Keratinocyte (primary cell): ENCODE results near the gene OR56A3.

ENCODE experiments used
- CTCF ChIP-seq, 3 experiments: IDR thresholded peaks in 1 of 3; conservative IDR thresholded peaks in 1 of 3; optimal IDR thresholded peaks in 1 of 3; 2 replicates in 2 of 3; 3 replicates in 1 of 3; pipeline versions ENCODE3 to v1.5.1; 2011; ENCODE audit warnings: low read length in 3 of 3, mild to moderate bottlenecking in 3 of 3, moderate library complexity in 2 of 3, control low read depth in 1 of 3, inconsistent platforms in 1 of 3; ENCODE audit not compliant: insufficient read depth in 2 of 3; ENCODE audit errors: extremely low read depth in 1 of 3
- EZH2 ChIP-seq: IDR thresholded peaks from one replicate; pipeline ENCODE4 v1.6.1; 2012; ENCODE audit warnings: inconsistent platforms, mild to moderate bottlenecking, low read length, moderate library complexity

DNA sequence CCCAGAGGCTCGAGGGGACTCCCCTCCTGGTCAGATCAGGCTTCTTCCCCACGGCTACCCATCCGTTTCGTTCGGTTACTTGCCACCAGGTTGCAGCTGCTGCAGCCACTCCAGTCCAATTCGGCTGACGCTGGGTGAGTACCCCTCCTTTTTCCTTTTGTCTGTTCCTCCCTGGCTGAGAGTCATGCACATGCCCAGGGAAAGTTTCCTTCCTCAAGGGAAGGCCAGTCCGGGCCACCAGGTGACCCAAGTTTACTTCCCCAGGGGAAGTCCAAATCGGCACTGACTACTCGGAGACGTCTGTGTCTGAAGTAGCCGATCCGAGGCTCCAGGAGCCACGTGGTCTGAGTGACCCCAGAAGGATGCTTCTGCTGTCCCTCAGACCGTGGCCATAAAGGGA, 13.2 kb upstream of the OR56A3 start:
- TF ChIP-seq CTCF (optimal IDR thresholded peaks at IDR 0.05 in 1 of 3, IDR thresholded peaks at IDR 0.05 in 1 of 3, conservative IDR thresholded peaks at IDR 0.05 in 1 of 3; ENCODE audit: extremely low read depth in 1 of 3, insufficient read depth in 2 of 3, low read length in 3 of 3) = no peak
- no peak for TF ChIP-seq EZH2
